Adrenal gland (tissue), 12 donors: ENCODE data around the gene TBC1D1. TPM values are rescaled to one million over a fixed set of nuclear protein-coding genes. Genes with fewer than 3 reads are reported as not detected.

Experiments used
- DNase-seq, 7 donors: peaks; one replicate each; pipeline ENCODE4 v3.0.0-alpha.2; 2019 to 2020
- H3K27ac ChIP-seq, 5 donors: fragments of 200-600 bp; sonication (generic) in 4 of 5; 1 replicate in 3 of 5; 2 replicates in 2 of 5; pipeline versions ENCODE4 v1.5.1 to v1.8.0; 2016 to 2020; ENCODE audit warnings: mild to moderate bottlenecking in 1 of 5
- H3K27me3 ChIP-seq: fragments of 200-600 bp; 2 replicates; pipeline ENCODE4 v1.8.0; 2021
- H3K36me3 ChIP-seq, 2 donors: fragments of 200-600 bp; replicated peaks in 1 of 2; 1 replicate in 1 of 2; 2 replicates in 1 of 2; pipeline versions ENCODE4 v1.5.1 to v1.8.0; 2018 to 2022
- H3K4me1 ChIP-seq, 2 donors: fragments of 200-600 bp; replicated peaks in 1 of 2; 1 replicate in 1 of 2; 2 replicates in 1 of 2; pipeline versions ENCODE4 v1.5.1 to v1.8.0; 2018 to 2021
- H3K4me3 ChIP-seq, 4 donors: fragments of 200-600 bp; sonication (generic) in 3 of 4; one replicate each; pipeline ENCODE4 v1.5.1; 2016 to 2018
- H3K9me3 ChIP-seq, 3 donors: fragments of 200-600 bp; sonication (generic) in 1 of 3; replicated peaks in 1 of 3; 1 replicate in 2 of 3; 2 replicates in 1 of 3; pipeline versions ENCODE4 v1.5.1 to v1.8.0; 2016 to 2021
- POLR2A ChIP-seq, 2 donors: fragments of 450-650 bp; IDR thresholded peaks; one replicate each; pipeline ENCODE4 v1.6.1; 2017; ENCODE audit warnings: antibody characterized with exemption in 2 of 2, mild to moderate bottlenecking in 2 of 2, moderate library complexity in 1 of 2
- WGBS, 4 donors: extraction: QIAGEN DNeasy Blood & Tissue Kit in 2 of 4; methylation state at CpG; one replicate each; pipeline versions ENCODE4 v1.1.5 to v1.1.7; 2013 to 2017; 5-methylcytosine and 5-hydroxymethylcytosine counted together
- intact Hi-C, 2 donors: fragments of 100-400 bp; cut with DNase I; formaldehyde crosslinking; loops; one replicate each; pipeline versions ENCODE4 v1.14.1 to v1.15.0; 2022 to 2023
- polyA plus RNA-seq, 3 donors: library from polyadenylated mRNA; stranded (reverse); fragments of 200-250 nt in 2 of 3; fragments of 350-450 nt in 1 of 3; fragmentation: Illumina TruSeq in 1 of 3; extraction: RNeasy Lipid Tissue Mini Kit (QIAGEN cat#74804) in 1 of 3; gene quantifications; one replicate each; pipeline ENCODE4 v1.2.3, GENCODE V29; 2013 to 2014
- total RNA-seq, 9 donors: library from RNA; depleted of rRNA in 4 of 9; stranded (reverse); fragments of >200 nt in 4 of 9; fragments of 120-200 nt in 1 of 9; fragmentation: NEBNext Ultra II Directional in 1 of 9; extraction: Animal tissue kit (Norgen Biotek cat#: 25700) in 1 of 9; gene quantifications; one replicate each; pipeline versions ENCODE4 v1.1.0 to v1.2.4, GENCODE V29; 2013 to 2023
- TF ChIP-seq, protein P1 (sequence below), 6 experiments: fragments of 450-650 bp in 4 of 6; fragments of 200-600 bp in 2 of 6; sonication (generic) in 1 of 6; IDR thresholded peaks; 1 replicate in 5 of 6; 2 replicates in 1 of 6; pipeline versions ENCODE4 v1.5.1 to v1.8.0; 2016 to 2021; ENCODE audit warnings: antibody characterized with exemption in 6 of 6, mild to moderate bottlenecking in 2 of 6, moderate library complexity in 1 of 6
- donor health status: healthy with polysubstance abuse.
- donor health status: Bipolar disorder and iron deficiency.
- donor health status: DM: yes; HTN: yes; CAD: no.
- donor health status: DM: no; HTN: no; CAD: no.
- donor health status: DM: no; HTN: no; CAD: no.
- donor health status: DM: yes; HTN: yes; CAD: no.

TBC1D1 gene
- total and polyA plus RNA-seq, 12 donors: 16.3 to 77.3 (median 25.7) TPM

DNA sequence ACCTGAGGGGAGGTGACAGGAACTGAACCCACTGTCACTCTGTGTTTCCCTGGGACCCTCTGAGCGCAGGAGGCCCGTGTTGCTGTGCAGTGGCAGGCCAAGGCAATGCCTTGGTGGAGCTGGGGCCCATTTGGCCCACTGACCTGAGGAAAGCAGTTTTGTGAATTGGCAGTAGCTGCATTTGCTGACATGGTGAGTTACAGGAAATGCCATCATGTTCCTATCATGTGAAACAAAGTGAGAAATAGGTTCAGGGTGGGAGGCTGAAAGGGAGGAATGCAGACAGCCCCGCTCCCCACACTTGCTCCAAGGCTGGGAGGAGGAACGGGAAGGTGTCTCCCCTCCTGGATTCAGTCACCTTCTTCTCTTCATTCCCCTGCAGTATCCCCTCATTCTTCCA is 215.4 kb downstream of the TBC1D1 start:
- peaks cover 0 to 6% of the 10 kb centered on the region in 2 donors for H3K36me3 ChIP-seq
- TF ChIP-seq, protein P1, sequence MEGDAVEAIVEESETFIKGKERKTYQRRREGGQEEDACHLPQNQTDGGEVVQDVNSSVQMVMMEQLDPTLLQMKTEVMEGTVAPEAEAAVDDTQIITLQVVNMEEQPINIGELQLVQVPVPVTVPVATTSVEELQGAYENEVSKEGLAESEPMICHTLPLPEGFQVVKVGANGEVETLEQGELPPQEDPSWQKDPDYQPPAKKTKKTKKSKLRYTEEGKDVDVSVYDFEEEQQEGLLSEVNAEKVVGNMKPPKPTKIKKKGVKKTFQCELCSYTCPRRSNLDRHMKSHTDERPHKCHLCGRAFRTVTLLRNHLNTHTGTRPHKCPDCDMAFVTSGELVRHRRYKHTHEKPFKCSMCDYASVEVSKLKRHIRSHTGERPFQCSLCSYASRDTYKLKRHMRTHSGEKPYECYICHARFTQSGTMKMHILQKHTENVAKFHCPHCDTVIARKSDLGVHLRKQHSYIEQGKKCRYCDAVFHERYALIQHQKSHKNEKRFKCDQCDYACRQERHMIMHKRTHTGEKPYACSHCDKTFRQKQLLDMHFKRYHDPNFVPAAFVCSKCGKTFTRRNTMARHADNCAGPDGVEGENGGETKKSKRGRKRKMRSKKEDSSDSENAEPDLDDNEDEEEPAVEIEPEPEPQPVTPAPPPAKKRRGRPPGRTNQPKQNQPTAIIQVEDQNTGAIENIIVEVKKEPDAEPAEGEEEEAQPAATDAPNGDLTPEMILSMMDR (IDR thresholded peaks at IDR 0.05): no peak
- no peak for TF ChIP-seq POLR2A (IDR thresholded peaks at IDR 0.05)
- H3K9me3 ChIP-seq: no peaks in the 10 kb centered on the region
- H3K27ac ChIP-seq: peak overlapping the region in 1 of 5 donors; percentile 33
- H3K27me3 ChIP-seq: no peaks in the 10 kb centered on the region
- H3K4me3 ChIP-seq: no peak overlapping the region
- intact Hi-C loops: no loop called here
- no peaks in the 10 kb centered on the region for H3K4me1 ChIP-seq
- no peak for DNase-seq
- 76 to 91% (median 84%) methylated on average over 4 of the region's 4 CpGs for WGBS, 4 donors

DNA sequence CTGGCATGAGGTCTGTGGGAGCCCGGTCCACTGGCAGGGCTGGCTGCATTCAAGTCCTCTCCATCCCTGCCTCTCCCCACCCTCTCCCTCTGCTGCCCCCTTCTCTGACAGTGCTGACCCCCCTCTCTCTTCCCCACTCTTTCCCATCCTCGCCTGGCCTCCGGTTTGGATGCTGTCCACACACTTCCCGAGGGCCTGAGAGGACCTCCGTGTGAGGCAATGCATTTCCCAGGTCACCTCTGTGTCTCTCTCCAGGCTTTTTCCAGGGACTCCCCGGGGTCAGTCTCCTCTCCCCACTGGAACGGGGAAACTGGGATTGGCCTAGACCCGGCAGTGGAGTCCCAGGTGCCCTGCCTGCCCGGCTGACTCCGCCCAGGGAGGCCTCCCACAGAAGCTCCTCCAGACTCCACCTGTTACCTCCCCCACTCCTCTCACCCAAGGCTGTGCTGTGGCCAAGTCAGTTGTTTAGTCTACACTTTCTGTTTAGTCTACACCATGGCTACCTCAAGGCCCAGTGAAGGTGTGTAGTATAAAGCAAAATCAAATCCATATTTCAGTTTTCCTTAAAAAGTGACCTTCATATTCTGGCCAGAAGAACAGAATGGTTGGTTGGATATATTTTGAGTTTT is 216.1 kb downstream of the TBC1D1 start:
- H3K27ac ChIP-seq: peak overlapping the region in 1 of 5 donors; percentile 33

DNA sequence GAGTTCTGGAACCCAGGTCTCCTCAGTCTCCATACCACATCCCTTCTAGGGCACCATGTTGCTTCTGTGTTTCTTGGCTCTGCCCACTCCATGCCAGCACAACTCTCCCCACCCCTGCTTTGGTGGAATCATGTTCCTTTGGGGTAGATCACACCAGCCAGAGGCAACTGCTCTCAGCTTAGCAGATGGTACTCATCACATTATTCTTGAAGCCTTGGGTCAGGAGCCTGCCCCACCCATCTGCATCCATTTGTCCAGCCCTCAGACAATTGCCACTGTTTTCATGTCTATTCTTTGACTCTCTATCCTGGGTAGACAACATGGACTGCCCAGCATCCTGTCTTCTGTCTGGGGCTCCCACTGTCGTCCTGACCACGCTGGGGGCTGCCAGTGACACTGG is 216.9 kb downstream of the TBC1D1 start:
- Histone ChIP-seq H3K36me3 (peaks cover 0 to 6% of the 10 kb centered on the region in 2 donors), H3K4me1 (no peaks in the 10 kb centered on the region), H3K4me3 (no peak overlapping the region), H3K27me3 (no peaks in the 10 kb centered on the region), H3K27ac (no peak overlapping the region), H3K9me3 (no peaks in the 10 kb centered on the region)
- WGBS, 4 donors: 66 to 90% (median 87%) methylated on average over 2 of the region's 2 CpGs
- intact Hi-C loops: no loop called here
- DNase-seq: no peak
- TF ChIP-seq, protein P1 (IDR thresholded peaks at IDR 0.05): no peak
- TF ChIP-seq POLR2A (IDR thresholded peaks at IDR 0.05): no peak

More for the DNA sequence above, 216.1 kb downstream of the TBC1D1 start:
- WGBS, 4 donors: 81 to 90% (median 85%) methylated on average over 7 to 10 of the region's 10 CpGs
- TF ChIP-seq, protein P1 (IDR thresholded peaks at IDR 0.05): no peak
- no peak for TF ChIP-seq POLR2A (IDR thresholded peaks at IDR 0.05)
- DNase-seq: no peak
- H3K36me3 ChIP-seq: peaks cover 0 to 6% of the 10 kb centered on the region in 2 donors
- no peak overlapping the region for H3K4me3 ChIP-seq
- intact Hi-C loops: no loop called here
- no peaks in the 10 kb centered on the region for H3K27me3 ChIP-seq
- H3K4me1 ChIP-seq: no peaks in the 10 kb centered on the region
- H3K9me3 ChIP-seq: no peaks in the 10 kb centered on the region

DNA sequence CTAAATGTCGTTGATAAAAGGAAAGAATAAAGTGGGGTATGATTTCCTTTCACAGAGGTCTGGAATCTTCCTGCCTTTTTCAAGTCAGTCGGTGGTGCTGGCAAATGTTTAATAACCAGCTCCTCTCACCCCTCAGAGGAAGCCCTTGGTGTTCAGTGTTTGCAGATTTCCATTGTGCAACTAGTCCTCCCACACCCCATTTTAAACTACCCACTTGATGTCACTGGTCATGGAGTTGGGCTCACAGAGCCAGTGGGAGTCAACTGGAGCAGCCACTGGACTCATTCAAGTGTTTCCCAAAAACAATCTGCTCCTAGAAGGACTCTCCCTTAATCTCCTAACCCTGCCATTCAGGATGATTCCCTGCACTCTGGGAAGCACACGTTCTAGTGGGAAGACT is 218.5 kb downstream of the TBC1D1 start:
- DNase-seq: no peak
- no peaks in the 10 kb centered on the region for H3K9me3 ChIP-seq
- no peaks in the 10 kb centered on the region for H3K36me3 ChIP-seq
- TF ChIP-seq, protein P1 (IDR thresholded peaks at IDR 0.05): no peak
- no peak for TF ChIP-seq POLR2A (IDR thresholded peaks at IDR 0.05)
- H3K4me3 ChIP-seq: no peak overlapping the region
- H3K27ac ChIP-seq: no peak overlapping the region
- WGBS, 4 donors: 71 to 78% (median 76%) methylated on average over 3 of the region's 3 CpGs
- H3K27me3 ChIP-seq: no peaks in the 10 kb centered on the region
- intact Hi-C loops: no loop called here
- peaks cover 0 to 6% of the 10 kb centered on the region in 2 donors for H3K4me1 ChIP-seq
